GM12864 (cell line): ENCODE results near the gene HDLBP.
"Not testable (repeated sequence)": the region's sequence is repeated elsewhere in the genome, so short reads cannot be mapped to it uniquely, and the experiment has no call there.

ENCODE experiments used
- DNase-seq: peaks from one replicate; pipeline ENCODE4 v3.0.0-alpha.2; 2011; ENCODE audit warnings: low read depth
- H3K4me3 ChIP-seq: 2 replicates; pipeline ENCODE4 v1.5.1; 2011; ENCODE audit warnings: mild to moderate bottlenecking, low read depth, low read length, control low read depth
- CTCF ChIP-seq: IDR thresholded peaks from 2 replicates; pipeline ENCODE4 v1.5.1; 2011; ENCODE audit warnings: low read depth, mild to moderate bottlenecking, moderate library complexity, low read length, control low read depth, inconsistent platforms; ENCODE audit errors: missing control alignments

Gene HDLBP

GRCh38 chr2:241321033-241321432 is 5.6 kb upstream of the HDLBP start:
- no peak for DNase-seq
- no peak overlapping the region for H3K4me3 ChIP-seq
- no peak for TF ChIP-seq CTCF

GRCh38 chr2:241320394-241320793 is 4.9 kb upstream of the HDLBP start:
- TF ChIP-seq CTCF: no peak
- no peak for DNase-seq
- no peak overlapping the region for H3K4me3 ChIP-seq

GRCh38 chr2:241318830-241319229 is 3.4 kb upstream of the HDLBP start:
- not testable (repeated sequence) for H3K4me3 ChIP-seq, DNase-seq

- H3K4me3 ChIP-seq: peak overlapping the region; percentile 77
- DNase-seq: no peak
- TF ChIP-seq CTCF: no peak
Measured at GRCh38 chr2:241317391-241317790, 1.9 kb upstream of the HDLBP start.

GRCh38 chr2:241316825-241317224 is 1.4 kb upstream of the HDLBP start:
- DNase-seq: no peak
- H3K4me3 ChIP-seq: peak overlapping the region; percentile 77
- TF ChIP-seq CTCF: no peak

- TF ChIP-seq CTCF: no peak
- H3K4me3 ChIP-seq: peak within 1 kb of the TSS; percentile 78
- DNase-seq: no peak
Measured at GRCh38 chr2:241315879-241316631, 583 bp upstream of the HDLBP start, which contains the start of gene SEPTIN2. Gene SEPTIN2, plus strand, starts transcription at chr2:241315925. Its CDS starts 8,308 bp downstream, at chr2:241324233.

GRCh38 chr2:241314226-241315092 is 1.0 kb downstream of the HDLBP start:
- TF ChIP-seq CTCF: no peak

More at GRCh38 chr2:241314226-241315092, 1.0 kb downstream of the HDLBP start:
- H3K4me3 ChIP-seq: peak overlapping the region; percentile 78
- DNase-seq: no peak
